T-helper 2 cell treated with Interferon-gamma antibody and Interleukin-4, amounts not matched to agents 5 μg/mL and 100 μg/mL, for 36 hours (primary cell): ENCODE results near the gene PDGFD.

ENCODE experiments used
- DNase-seq: peaks from one replicate; pipeline ENCODE4 v3.0.0; 2021; ENCODE audit warnings: low spot score
- H3K27ac Mint-ChIP-seq: one replicate; pipeline ENCODE4 v1.8.0; 2021; ENCODE audit warnings: mild to moderate bottlenecking, mixed read lengths
- H3K27me3 Mint-ChIP-seq: one replicate; pipeline ENCODE4 v1.8.0; 2021; ENCODE audit warnings: low read depth, mixed read lengths
- H3K36me3 Mint-ChIP-seq: one replicate; pipeline ENCODE4 v1.8.0; 2021; ENCODE audit warnings: low read depth, mixed read lengths
- H3K4me1 Mint-ChIP-seq: one replicate; pipeline ENCODE4 v1.8.0; 2021; ENCODE audit warnings: low read depth, mixed read lengths
- H3K4me3 Mint-ChIP-seq: one replicate; pipeline ENCODE4 v1.8.0; 2022; ENCODE audit warnings: mild to moderate bottlenecking, moderate library complexity, mixed read lengths
- H3K9me3 Mint-ChIP-seq: one replicate; pipeline ENCODE4 v1.8.0; 2021; ENCODE audit warnings: mixed read lengths

PDGFD gene

DNA sequence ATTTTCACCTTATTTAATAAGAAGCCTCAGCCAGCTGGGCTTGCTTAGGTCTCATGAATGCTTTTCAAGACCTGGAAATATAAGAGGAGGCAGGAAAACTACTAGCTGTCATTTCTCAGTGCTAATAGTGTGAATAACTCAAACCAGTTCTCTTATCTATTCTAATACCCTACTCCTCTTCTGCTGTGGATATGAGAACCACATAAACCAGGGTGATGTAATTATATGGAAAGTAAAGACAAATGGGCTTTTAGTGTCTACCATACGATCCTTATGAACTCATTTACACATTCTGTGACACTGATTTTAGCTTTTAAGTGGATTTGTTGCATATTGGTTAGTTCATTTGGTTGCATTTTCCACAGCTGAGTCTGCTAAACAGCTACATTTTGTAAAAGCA, 8.6 kb downstream of the PDGFD start:
- H3K4me3 Mint-ChIP-seq = no peak overlapping the region
- H3K36me3 Mint-ChIP-seq = no peaks in the 10 kb centered on the region
- H3K27me3 Mint-ChIP-seq = no peaks in the 10 kb centered on the region
- no peaks in the 10 kb centered on the region for H3K4me1 Mint-ChIP-seq
- H3K27ac Mint-ChIP-seq = no peak overlapping the region
- no peak for DNase-seq
- H3K9me3 Mint-ChIP-seq = no peaks in the 10 kb centered on the region

DNA sequence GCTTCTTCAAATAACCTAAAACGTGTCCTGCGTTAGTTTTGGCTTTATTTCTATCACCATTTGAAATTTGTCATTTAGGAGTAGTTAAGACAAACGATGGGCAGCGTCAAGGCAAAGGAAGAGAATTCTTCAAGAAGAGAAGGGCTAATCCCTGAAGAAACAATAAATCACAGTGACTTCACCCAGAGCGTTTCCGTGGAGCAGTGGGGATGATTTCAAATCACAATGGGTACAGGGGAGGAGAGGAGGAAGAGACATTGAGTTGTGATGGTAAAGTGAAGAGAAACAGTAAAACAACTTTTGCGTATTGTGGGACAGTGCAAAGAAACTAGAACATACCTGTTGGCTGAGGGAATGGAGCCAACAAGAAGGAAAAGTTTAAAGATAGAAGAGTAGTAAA, 9.7 kb downstream of the PDGFD start:
- H3K27ac Mint-ChIP-seq = no peak overlapping the region
- H3K27me3 Mint-ChIP-seq = no peaks in the 10 kb centered on the region
- no peak overlapping the region for H3K4me3 Mint-ChIP-seq
- no peaks in the 10 kb centered on the region for H3K36me3 Mint-ChIP-seq
- H3K9me3 Mint-ChIP-seq = no peaks in the 10 kb centered on the region
- H3K4me1 Mint-ChIP-seq = no peaks in the 10 kb centered on the region
- no peak for DNase-seq

DNA sequence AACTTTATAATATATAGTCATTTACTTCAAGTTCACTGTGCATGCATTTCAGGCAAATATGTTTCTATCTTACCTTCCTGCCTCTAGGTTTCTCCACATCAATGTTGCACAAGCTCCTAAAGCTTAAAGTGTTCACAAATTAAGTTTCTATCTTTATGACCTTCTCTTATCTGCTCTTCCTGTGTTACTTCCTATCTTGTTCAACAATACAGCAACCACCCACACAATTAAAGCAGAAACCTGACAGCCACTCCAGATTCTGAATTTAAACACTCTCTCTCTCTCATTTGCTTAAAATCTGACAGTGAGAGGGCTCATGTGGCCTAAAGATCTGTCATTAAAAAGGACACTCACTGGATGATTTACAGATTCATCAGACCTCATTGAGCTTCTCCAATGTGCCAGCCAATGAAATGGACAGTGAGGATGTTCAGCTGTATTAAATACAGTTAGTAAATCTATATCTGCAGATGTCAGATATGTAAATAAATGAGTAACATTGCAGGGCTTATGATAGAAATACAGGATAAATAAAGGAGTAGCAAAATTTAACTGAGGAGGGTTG, 10.9 kb downstream of the PDGFD start:
- Mint-ChIP-seq H3K36me3 (no peaks in the 10 kb centered on the region), H3K4me1 (no peaks in the 10 kb centered on the region), H3K9me3 (no peaks in the 10 kb centered on the region), H3K27ac (no peak overlapping the region), H3K4me3 (no peak overlapping the region), H3K27me3 (no peaks in the 10 kb centered on the region)
- DNase-seq = no peak

DNA sequence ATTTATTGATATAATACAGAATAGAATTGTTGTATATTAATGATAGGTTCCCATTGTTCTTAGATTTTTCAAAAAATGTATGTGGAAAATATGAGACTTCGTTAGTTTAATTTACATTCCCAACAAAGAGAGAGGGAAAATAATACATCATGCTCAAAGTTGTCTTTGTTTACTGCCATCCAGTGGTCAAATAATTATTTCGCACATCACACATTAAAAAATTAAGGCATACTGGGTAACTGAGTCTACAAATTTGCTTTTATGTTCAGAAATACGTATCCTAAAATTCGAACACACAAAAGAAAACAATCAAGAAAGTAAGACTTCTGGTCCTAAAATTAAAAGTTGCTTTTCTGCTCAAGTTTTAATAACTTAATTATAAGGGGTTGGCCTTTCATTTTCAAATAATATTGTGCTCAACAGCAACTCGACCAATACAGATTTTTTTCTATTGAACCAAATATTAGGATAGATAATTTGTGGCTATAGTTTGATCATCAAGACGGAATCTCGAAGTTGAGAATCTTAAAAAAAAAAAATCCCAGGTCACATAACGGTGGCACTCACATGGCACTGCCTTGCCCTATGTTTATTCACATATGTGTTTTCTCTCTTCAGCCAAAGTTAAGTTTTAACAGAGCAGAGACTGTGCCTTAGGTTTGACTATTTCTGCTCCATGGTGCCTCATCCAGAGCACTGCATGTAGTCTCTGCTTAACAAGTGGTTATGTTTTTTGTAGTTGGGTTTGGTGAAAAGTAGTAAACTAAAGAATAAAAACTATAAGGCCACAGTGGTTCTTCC, 12.3 kb downstream of the PDGFD start:
- DNase-seq = no peak
- Mint-ChIP-seq H3K27ac (no peak overlapping the region), H3K4me3 (no peak overlapping the region), H3K27me3 (no peaks in the 10 kb centered on the region), H3K36me3 (no peaks in the 10 kb centered on the region), H3K4me1 (no peaks in the 10 kb centered on the region), H3K9me3 (no peaks in the 10 kb centered on the region)

DNA sequence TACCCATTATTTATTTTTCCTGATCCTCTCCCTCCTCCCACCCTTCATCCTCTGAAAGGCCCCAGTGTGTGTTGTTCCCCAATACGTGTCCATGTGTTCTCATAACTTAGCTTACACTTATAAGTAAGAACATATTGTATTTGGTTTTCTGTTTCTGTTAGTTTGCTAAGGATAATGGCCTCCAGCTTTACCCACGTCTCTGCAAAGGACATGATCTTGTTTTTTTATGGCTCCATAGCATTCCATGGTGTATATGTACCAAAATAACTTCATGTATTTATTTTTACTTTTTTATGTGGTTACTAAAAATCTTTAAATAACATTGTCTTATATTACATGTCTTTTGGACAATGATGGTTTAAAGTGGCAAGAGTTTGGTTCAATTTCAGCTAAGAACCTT, 15.2 kb downstream of the PDGFD start:
- no peaks in the 10 kb centered on the region for H3K27me3 Mint-ChIP-seq
- H3K27ac Mint-ChIP-seq = no peak overlapping the region
- DNase-seq = no peak
- H3K36me3 Mint-ChIP-seq = no peaks in the 10 kb centered on the region
- H3K4me3 Mint-ChIP-seq = no peak overlapping the region
- H3K4me1 Mint-ChIP-seq = no peaks in the 10 kb centered on the region
- no peaks in the 10 kb centered on the region for H3K9me3 Mint-ChIP-seq

DNA sequence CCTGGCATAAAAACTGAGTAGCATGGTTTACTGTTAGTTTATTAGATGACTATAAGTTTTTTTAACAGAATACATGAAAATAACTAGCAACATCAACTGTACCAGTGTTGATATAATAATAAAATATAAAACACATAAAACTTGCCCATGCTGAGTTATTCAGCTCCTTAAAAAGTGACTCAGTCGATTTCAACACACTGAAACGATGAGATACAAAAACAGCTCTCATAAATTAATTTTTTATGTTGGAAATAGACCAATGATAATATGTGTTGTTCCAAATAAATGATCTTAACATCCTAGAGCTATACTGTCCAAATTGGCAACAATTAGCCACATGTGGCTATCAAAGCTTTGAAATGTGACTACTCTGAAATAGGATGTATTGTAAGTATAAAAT, 15.9 kb downstream of the PDGFD start:
- DNase-seq = no peak
- no peaks in the 10 kb centered on the region for H3K9me3 Mint-ChIP-seq
- H3K4me3 Mint-ChIP-seq = no peak overlapping the region
- H3K27me3 Mint-ChIP-seq = no peaks in the 10 kb centered on the region
- no peaks in the 10 kb centered on the region for H3K36me3 Mint-ChIP-seq
- H3K27ac Mint-ChIP-seq = no peak overlapping the region
- no peaks in the 10 kb centered on the region for H3K4me1 Mint-ChIP-seq

DNA sequence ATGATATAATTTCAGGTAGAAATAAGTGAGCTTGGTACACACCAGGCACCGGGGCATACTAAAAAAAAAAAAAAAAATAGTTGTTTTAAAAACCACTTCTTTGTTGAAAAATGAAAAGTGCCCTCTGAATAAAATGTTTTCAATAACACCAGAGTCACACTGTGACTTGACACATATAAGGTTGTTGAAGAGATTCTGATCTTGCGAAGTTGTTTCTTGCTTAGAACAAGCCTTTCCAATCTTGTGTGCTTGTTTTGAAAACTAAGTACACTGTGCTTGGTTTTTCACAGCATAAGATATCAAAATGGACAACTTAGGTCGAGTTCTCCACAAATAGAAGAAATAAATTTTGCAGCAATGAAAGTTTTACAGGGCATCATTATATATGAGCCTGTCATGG, 17.0 kb downstream of the PDGFD start:
- no peaks in the 10 kb centered on the region for H3K9me3 Mint-ChIP-seq
- no peak overlapping the region for H3K27ac Mint-ChIP-seq
- no peaks in the 10 kb centered on the region for H3K36me3 Mint-ChIP-seq
- no peak overlapping the region for H3K4me3 Mint-ChIP-seq
- no peaks in the 10 kb centered on the region for H3K27me3 Mint-ChIP-seq
- no peak for DNase-seq
- H3K4me1 Mint-ChIP-seq = no peaks in the 10 kb centered on the region

DNA sequence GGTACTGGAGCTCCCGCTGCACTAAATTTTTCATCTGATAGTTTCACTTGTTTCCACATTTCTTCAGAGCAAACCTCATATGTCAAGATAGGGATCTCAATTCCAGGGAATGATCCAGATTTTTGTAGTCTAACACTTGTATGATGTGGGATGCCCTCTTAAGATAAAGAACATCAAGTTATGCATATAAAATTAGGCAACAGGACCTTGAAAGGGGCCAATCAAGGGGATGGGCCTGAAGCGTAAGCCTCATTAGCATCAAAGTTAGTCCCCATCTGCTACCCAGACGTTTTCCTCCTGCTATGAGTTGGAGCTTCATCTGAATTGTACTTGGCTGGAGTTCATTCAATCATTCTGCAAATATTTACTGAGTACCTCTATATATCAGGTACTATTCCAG, 17.5 kb downstream of the PDGFD start:
- DNase-seq = no peak
- H3K27ac Mint-ChIP-seq = no peak overlapping the region
- H3K4me1 Mint-ChIP-seq = no peaks in the 10 kb centered on the region
- H3K27me3 Mint-ChIP-seq = no peaks in the 10 kb centered on the region
- H3K9me3 Mint-ChIP-seq = no peaks in the 10 kb centered on the region
- H3K36me3 Mint-ChIP-seq = no peaks in the 10 kb centered on the region
- H3K4me3 Mint-ChIP-seq = no peak overlapping the region

DNA sequence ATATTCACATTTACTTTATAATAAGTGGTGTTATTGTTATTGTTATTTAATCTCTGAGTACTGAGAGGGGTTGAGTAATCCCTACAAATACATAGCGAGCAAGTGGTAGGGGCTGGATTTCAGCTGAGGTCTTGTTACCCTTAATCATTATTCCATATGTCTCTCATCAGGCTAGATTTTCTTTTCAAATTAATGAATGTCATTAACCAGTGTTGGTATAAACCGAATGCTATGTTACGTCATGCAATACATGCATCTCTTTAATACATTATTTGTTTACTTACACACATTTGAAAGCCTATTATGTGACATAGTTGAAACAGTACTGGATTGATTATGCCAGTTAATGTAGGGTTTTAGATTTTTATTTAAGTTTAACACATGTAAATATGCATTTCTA, 18.9 kb downstream of the PDGFD start:
- H3K9me3 Mint-ChIP-seq = no peaks in the 10 kb centered on the region
- H3K27ac Mint-ChIP-seq = no peak overlapping the region
- H3K4me1 Mint-ChIP-seq = no peaks in the 10 kb centered on the region
- H3K27me3 Mint-ChIP-seq = no peaks in the 10 kb centered on the region
- no peaks in the 10 kb centered on the region for H3K36me3 Mint-ChIP-seq
- no peak for DNase-seq
- no peak overlapping the region for H3K4me3 Mint-ChIP-seq

DNA sequence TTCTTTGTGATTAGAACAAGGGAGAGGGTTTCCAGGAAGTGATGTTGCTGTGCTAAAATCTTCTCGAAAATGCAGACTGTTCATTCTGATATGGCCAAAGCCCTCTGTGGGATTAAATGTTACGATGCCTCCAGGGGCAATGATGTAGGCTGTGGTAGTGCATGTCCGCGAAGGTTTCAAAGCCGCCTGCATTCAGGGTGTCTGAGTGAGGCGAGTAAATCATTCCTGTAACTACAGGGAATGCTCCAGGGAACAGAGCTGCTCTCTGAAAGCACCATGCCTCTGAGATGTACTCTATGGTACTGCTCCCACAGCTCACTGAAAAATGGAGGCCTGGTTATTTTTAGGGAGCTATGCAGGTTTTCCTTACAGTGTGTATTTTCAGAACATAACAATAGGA, 21.2 kb downstream of the PDGFD start:
- Mint-ChIP-seq H3K27me3 (no peaks in the 10 kb centered on the region), H3K4me3 (no peak overlapping the region), H3K36me3 (no peaks in the 10 kb centered on the region), H3K4me1 (no peaks in the 10 kb centered on the region), H3K27ac (no peak overlapping the region), H3K9me3 (no peaks in the 10 kb centered on the region)
- no peak for DNase-seq

DNA sequence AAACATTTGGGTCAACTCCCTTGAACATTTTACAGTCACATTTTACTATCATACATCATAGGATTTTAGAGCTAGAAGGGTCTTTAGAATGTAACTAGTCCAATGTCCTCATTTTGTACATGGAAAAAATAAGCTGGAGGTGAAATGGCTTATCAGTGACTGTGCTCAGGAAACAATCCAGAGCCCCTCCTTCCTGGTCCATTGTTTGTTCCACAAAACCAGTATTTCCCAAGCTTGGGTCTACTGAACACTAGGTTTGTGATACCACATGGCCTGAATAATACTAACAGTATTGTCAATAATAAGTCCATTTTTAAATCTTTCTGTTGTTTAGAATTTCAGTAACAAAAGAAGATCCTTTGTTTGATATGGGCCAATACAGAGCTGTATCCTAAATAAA, 27.1 kb downstream of the PDGFD start:
- H3K27me3 Mint-ChIP-seq = no peaks in the 10 kb centered on the region
- no peaks in the 10 kb centered on the region for H3K9me3 Mint-ChIP-seq
- no peak for DNase-seq
- H3K27ac Mint-ChIP-seq = no peak overlapping the region
- no peaks in the 10 kb centered on the region for H3K4me1 Mint-ChIP-seq
- no peak overlapping the region for H3K4me3 Mint-ChIP-seq
- no peaks in the 10 kb centered on the region for H3K36me3 Mint-ChIP-seq

DNA sequence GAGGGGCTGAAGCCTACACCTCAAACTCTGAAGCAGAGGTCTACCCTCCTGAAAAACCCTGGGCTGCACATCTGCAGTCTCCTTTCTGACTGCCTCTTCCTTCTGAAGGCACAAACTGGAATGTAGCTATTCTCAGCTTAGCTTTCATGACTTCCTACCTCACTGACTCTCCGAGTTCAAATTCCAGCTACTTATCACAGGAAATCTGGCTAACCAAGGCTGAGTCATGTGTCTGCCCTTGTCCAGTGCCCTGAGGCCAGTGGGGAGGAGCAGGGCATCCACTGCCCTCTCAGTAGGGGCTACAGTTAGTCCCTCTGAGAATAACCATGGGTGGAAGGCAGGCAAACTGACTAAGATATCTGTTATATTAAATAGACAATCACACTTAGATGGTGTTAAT, 29.2 kb downstream of the PDGFD start:
- Mint-ChIP-seq H3K27ac (no peak overlapping the region), H3K36me3 (no peaks in the 10 kb centered on the region), H3K9me3 (no peaks in the 10 kb centered on the region), H3K4me3 (no peak overlapping the region), H3K4me1 (no peaks in the 10 kb centered on the region), H3K27me3 (no peaks in the 10 kb centered on the region)
- DNase-seq = no peak

DNA sequence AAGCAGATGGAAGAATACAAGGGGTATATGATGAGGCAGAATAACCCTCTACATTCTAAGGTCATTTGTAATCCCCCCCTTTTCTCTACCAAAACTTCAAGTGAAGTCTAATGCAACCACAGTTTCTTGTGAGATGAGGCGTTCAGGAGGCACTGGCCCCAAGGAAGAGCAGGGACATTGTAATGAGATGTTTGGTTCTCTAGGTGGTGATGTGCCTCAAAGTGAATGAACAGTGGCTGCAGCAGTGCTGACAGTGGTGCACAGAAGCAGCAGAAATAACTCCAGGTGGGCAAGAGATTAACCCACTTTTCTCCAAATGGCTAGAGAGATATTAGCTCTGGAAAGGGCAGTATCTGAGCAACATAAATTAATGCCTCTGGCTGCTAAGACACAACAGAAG, 33.8 kb downstream of the PDGFD start:
- DNase-seq = no peak
- Mint-ChIP-seq H3K27me3 (no peaks in the 10 kb centered on the region), H3K4me1 (no peaks in the 10 kb centered on the region), H3K9me3 (no peaks in the 10 kb centered on the region), H3K4me3 (no peak overlapping the region), H3K36me3 (no peaks in the 10 kb centered on the region), H3K27ac (no peak overlapping the region)

DNA sequence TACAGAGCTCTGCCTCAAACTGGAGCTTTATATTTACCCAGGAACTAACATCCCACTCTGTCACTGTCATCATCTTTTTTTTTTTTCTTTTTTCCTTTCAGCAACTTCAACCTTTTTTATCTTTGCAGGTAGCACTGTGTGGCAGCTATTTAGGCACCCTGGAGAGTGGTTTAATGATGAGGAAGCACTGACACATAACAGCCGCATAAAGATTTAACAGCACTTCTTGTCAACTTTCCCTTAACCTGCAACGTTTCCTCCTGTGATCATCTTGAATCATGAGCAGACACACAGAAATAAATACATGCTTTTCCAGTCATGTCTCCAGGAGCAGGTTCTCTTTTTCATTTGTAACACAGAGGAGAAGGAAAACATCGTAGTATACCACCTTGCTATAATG, 34.8 kb downstream of the PDGFD start:
- Mint-ChIP-seq H3K27me3 (no peaks in the 10 kb centered on the region), H3K4me3 (no peak overlapping the region), H3K9me3 (no peaks in the 10 kb centered on the region), H3K27ac (no peak overlapping the region), H3K4me1 (no peaks in the 10 kb centered on the region), H3K36me3 (no peaks in the 10 kb centered on the region)
- no peak for DNase-seq

DNA sequence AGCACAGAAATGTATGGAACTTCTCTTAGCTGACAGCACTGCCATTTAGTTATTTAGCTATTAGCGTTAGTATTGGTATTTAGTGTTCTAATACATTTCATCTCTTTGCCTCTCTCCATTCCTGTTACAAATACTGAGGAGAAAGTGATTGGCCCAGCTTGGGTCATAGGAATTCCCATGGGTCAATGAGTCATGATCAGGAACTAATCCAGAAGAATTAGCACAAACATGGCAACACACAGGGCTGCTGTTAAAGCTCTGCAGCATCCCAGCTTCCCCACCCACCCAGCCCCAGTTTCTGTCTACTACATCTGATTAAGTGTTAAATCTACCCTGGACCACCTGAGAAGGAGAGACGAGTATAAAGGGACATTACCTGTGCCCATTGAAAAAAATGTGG, 36.1 kb downstream of the PDGFD start:
- Mint-ChIP-seq H3K27ac (no peak overlapping the region), H3K36me3 (no peaks in the 10 kb centered on the region), H3K4me1 (no peaks in the 10 kb centered on the region), H3K27me3 (no peaks in the 10 kb centered on the region), H3K9me3 (no peaks in the 10 kb centered on the region), H3K4me3 (no peak overlapping the region)
- DNase-seq = no peak
